Gastrocnemius medialis (tissue), 4 donors: Measurements from ENCODE around the gene ZNF576. TPM values are rescaled to one million over a fixed set of nuclear protein-coding genes. Genes with fewer than 3 reads are reported as not detected.

ENCODE experiments used
- ATAC-seq, 2 donors: fragments of 150-250 bp; one replicate each; pipeline ENCODE4 v1.9.1; 2016
- DNase-seq, 2 donors: peaks; one replicate each; pipeline ENCODE4 v3.0.0-alpha.2; 2019
- H3K27ac ChIP-seq, 4 donors: fragments of 200-600 bp; sonication (generic); 1 replicate in 1 of 4; 2 replicates in 3 of 4; pipeline ENCODE4 v1.5.1; 2016 to 2018; ENCODE audit warnings: mild to moderate bottlenecking in 2 of 4, moderate library complexity in 1 of 4
- H3K27me3 ChIP-seq, 3 donors: fragments of 200-600 bp; sonication (generic) in 2 of 3; 1 replicate in 1 of 3; 2 replicates in 2 of 3; pipeline versions ENCODE4 v1.5.1 to v1.6.0; 2016 to 2019; ENCODE audit warnings: mild to moderate bottlenecking in 1 of 3, moderate library complexity in 1 of 3
- H3K36me3 ChIP-seq, 2 donors: fragments of 200-600 bp; sonication (generic) in 1 of 2; one replicate each; pipeline ENCODE4 v1.5.1; 2017 to 2018
- H3K4me1 ChIP-seq, 2 donors: fragments of 200-600 bp; sonication (generic) in 1 of 2; one replicate each; pipeline ENCODE4 v1.5.1; 2016 to 2017; ENCODE audit warnings: mild to moderate bottlenecking in 2 of 2
- H3K4me3 ChIP-seq, 4 donors: fragments of 200-600 bp; sonication (generic) in 3 of 4; 1 replicate in 1 of 4; 2 replicates in 3 of 4; pipeline ENCODE4 v1.5.1; 2016 to 2019; ENCODE audit warnings: mild to moderate bottlenecking in 2 of 4
- H3K9me3 ChIP-seq, 3 donors: fragments of 200-600 bp; sonication (generic) in 2 of 3; 1 replicate in 1 of 3; 2 replicates in 2 of 3; pipeline ENCODE4 v1.5.1; 2016 to 2019
- POLR2A ChIP-seq, 2 donors: fragments of 450-650 bp; IDR thresholded peaks; one replicate each; pipeline ENCODE4 v1.6.1; 2017; ENCODE audit warnings: antibody characterized with exemption in 2 of 2, mild to moderate bottlenecking in 2 of 2, moderate library complexity in 2 of 2
- in situ Hi-C, 4 donors: fragments of 200-750 bp; cut with MboI; loops; one replicate each; pipeline versions ENCODE4 v1.15.0 to v1.8.0; 2017; ENCODE audit warnings: low sequenced_read_pairs in 4 of 4
- intact Hi-C: fragments of 100-400 bp; cut with DNase I; formaldehyde crosslinking; loops from one replicate; pipeline ENCODE4 v1.15.1; 2023; ENCODE audit warnings: low total_unique reads
- total RNA-seq, 4 donors: library from RNA; depleted of rRNA; stranded (reverse); fragments of >200 nt; gene quantifications; one replicate each; pipeline versions ENCODE4 v1.1.0 to v1.2.3, GENCODE V29; 2016
- TF ChIP-seq, protein P1 (sequence below), 5 experiments: fragments of 450-650 bp in 3 of 5; fragments of 200-600 bp in 2 of 5; sonication (generic) in 2 of 5; IDR thresholded peaks in 4 of 5; conservative IDR thresholded peaks in 1 of 5; 1 replicate in 4 of 5; 2 replicates in 1 of 5; pipeline ENCODE4 v1.5.1; 2016 to 2019; ENCODE audit warnings: antibody characterized with exemption in 5 of 5, mild to moderate bottlenecking in 3 of 5, moderate library complexity in 3 of 5

The ZNF576 gene
- total RNA-seq, 4 donors from 2014 or later = 6.9 to 19.8 (median 11.6) TPM

DNA sequence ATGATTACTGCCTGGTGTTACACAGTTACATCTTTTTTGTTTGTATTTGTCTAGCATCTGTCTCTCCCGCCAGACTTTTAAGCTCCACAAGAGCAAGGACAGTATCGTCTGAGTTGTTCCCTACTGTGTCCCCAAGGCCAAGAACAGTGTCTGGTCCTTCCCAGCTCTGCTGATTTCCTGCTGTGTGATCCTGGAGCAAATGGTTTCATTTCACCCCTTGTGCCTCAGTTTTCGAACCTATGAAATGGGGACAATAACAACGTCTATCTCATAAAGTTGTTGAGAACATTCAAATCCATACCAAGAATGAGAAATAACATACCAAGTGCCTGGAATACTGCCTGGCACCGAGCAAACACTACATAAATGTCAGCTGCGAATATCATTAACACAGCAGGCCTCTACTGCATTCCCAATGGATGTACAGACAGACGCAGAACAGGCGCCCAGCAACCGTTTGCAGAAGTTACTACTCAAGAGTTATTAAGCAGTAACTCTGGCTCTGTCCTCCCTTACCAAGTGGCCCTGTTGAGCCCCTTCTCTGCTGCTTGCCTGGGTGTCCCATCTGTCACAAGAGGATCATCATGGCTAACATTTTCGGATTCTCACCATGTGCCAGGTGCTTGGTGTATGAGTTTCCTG is 32.5 kb upstream of the ZNF576 start:
- Histone ChIP-seq H3K27me3 (no peaks in the 10 kb centered on the region), H3K36me3 (peaks cover 0 to 18% of the 10 kb centered on the region in 2 donors), H3K27ac (no peak overlapping the region), H3K4me3 (no peak overlapping the region), H3K4me1 (peaks cover 6 to 12% of the 10 kb centered on the region in 2 donors), H3K9me3 (no peaks in the 10 kb centered on the region)
- no peak for DNase-seq
- ATAC-seq = no peak
- intact Hi-C loops = no loop called here
- in situ Hi-C loops = no loop called here
- TF ChIP-seq POLR2A (IDR thresholded peaks at IDR 0.05) = no peak
- TF ChIP-seq, protein P1, sequence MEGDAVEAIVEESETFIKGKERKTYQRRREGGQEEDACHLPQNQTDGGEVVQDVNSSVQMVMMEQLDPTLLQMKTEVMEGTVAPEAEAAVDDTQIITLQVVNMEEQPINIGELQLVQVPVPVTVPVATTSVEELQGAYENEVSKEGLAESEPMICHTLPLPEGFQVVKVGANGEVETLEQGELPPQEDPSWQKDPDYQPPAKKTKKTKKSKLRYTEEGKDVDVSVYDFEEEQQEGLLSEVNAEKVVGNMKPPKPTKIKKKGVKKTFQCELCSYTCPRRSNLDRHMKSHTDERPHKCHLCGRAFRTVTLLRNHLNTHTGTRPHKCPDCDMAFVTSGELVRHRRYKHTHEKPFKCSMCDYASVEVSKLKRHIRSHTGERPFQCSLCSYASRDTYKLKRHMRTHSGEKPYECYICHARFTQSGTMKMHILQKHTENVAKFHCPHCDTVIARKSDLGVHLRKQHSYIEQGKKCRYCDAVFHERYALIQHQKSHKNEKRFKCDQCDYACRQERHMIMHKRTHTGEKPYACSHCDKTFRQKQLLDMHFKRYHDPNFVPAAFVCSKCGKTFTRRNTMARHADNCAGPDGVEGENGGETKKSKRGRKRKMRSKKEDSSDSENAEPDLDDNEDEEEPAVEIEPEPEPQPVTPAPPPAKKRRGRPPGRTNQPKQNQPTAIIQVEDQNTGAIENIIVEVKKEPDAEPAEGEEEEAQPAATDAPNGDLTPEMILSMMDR (IDR thresholded peaks at IDR 0.05 in 4 of 5, conservative IDR thresholded peaks at IDR 0.05 in 1 of 5) = no peak

DNA sequence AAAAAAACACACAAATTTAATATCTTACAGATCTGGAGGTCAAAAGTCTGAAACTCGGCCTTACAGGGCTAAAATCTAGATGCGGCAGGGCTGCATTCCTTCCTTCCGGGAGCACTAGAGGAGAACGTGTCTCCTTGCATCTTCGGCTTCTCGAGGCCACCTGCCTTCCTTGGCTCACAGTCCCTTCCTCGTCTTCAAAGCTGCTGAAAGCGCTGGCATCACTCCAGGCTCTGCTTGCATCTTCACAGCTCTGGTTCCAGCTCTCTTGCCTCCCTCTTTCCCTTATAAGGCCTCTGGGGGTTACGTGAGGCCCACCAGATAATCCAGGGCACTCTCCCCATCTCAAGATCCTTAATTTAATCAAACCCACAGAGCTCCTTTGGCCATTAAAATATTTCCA is 31.6 kb upstream of the ZNF576 start:
- in situ Hi-C loops = no loop called here
- ATAC-seq = no peak
- H3K9me3 ChIP-seq = no peaks in the 10 kb centered on the region

GRCh38 chr19:43569657-43570056 is 26.7 kb upstream of the ZNF576 start:
- Histone ChIP-seq H3K36me3 (peaks cover 0 to 8% of the 10 kb centered on the region in 2 donors), H3K9me3 (no peaks in the 10 kb centered on the region), H3K27me3 (no peaks in the 10 kb centered on the region), H3K27ac (no peak overlapping the region), H3K4me1 (peaks cover 4 to 8% of the 10 kb centered on the region in 2 donors), H3K4me3 (no peak overlapping the region)
- in situ Hi-C loops = no loop called here
- no peak for ATAC-seq
- intact Hi-C loops = loop anchor here (5.0 kb wide), 1 partner anchor 48 kb away; the partner anchor contains the start of gene ZNF428
- DNase-seq = no peak
- TF ChIP-seq, protein P1 (IDR thresholded peaks at IDR 0.05 in 4 of 5, conservative IDR thresholded peaks at IDR 0.05 in 1 of 5) = no peak
- TF ChIP-seq POLR2A (IDR thresholded peaks at IDR 0.05) = no peak

More for the DNA sequence above, 31.6 kb upstream of the ZNF576 start:
- intact Hi-C loops = no loop called here
- H3K4me3 ChIP-seq = no peak overlapping the region
- DNase-seq = no peak
- no peak overlapping the region for H3K27ac ChIP-seq
- peaks cover 0 to 15% of the 10 kb centered on the region in 2 donors for H3K36me3 ChIP-seq
- H3K4me1 ChIP-seq = peaks cover 6 to 12% of the 10 kb centered on the region in 2 donors
- TF ChIP-seq, protein P1 (IDR thresholded peaks at IDR 0.05 in 4 of 5, conservative IDR thresholded peaks at IDR 0.05 in 1 of 5) = no peak
- TF ChIP-seq POLR2A (IDR thresholded peaks at IDR 0.05) = no peak
- H3K27me3 ChIP-seq = no peaks in the 10 kb centered on the region

- peaks cover 7 to 13% of the 10 kb centered on the region in 2 donors for H3K4me1 ChIP-seq
Measured at GRCh38 chr19:43570174-43570791, 26.1 kb upstream of the ZNF576 start.

More at GRCh38 chr19:43570174-43570791, 26.1 kb upstream of the ZNF576 start:
- DNase-seq (no peak), ATAC-seq (no peak)
- TF ChIP-seq, protein P1 (IDR thresholded peaks at IDR 0.05 in 4 of 5, conservative IDR thresholded peaks at IDR 0.05 in 1 of 5) = no peak
- no peak for TF ChIP-seq POLR2A (IDR thresholded peaks at IDR 0.05)
- H3K4me3 ChIP-seq = no peak overlapping the region
- H3K27me3 ChIP-seq = no peaks in the 10 kb centered on the region
- H3K9me3 ChIP-seq = no peaks in the 10 kb centered on the region
- H3K36me3 ChIP-seq = peaks cover 0 to 8% of the 10 kb centered on the region in 2 donors
- intact Hi-C loops = loop anchor here (5.0 kb wide), 1 partner anchor 47 kb away; the partner anchor contains the start of gene ZNF428
- in situ Hi-C loops = no loop called here
- H3K27ac ChIP-seq = no peak overlapping the region
